A673 (cell line): ENCODE measurements around the gene MVP. TPM values are rescaled to one million over a fixed set of nuclear protein-coding genes. Genes with fewer than 3 reads are reported as not detected.

Source experiments
- BruUV-seq: library from RNA; stranded (reverse); fragments of 400-500 nt; replicated peaks from 2 replicates; lab custom pipeline; 2021; lab: Mats Ljungman, UMichigan
- CTCF ChIA-PET: fragments of 300-600 bp; sonication (Branson Sonifier 250); formaldehyde crosslinking; loops from one replicate; lab custom pipeline; 2022; ENCODE audit warnings: antibody characterized with exemption; lab: Charles Lee
- POLR2A ChIA-PET: fragments of 300-600 bp; sonication (Branson Sonifier 250); formaldehyde crosslinking; loops from one replicate; lab custom pipeline; 2022; ENCODE audit warnings: antibody characterized with exemption; ENCODE audit not compliant: low non-redundant PET; lab: Charles Lee
- DNase-seq: peaks from one replicate; pipeline ENCODE4 v3.0.0-alpha.2; 2015; ENCODE audit warnings: low spot score
- H3K27ac ChIP-seq: fragments of 200-600 bp; sonication (generic); 2 replicates; pipeline ENCODE4 v1.5.1; 2016; ENCODE audit warnings: mixed run types, low read depth, mild to moderate bottlenecking, mixed read lengths, antibody characterized with exemption, low read length; ENCODE audit not compliant: poor library complexity, severe bottlenecking
- H3K27me3 ChIP-seq: fragments of 200-600 bp; sonication (generic); replicated peaks from 2 replicates; pipeline ENCODE4 v1.6.1; 2017; ENCODE audit warnings: mixed run types, low read depth, mild to moderate bottlenecking, mixed read lengths, antibody characterized with exemption, low read length; ENCODE audit not compliant: insufficient read depth, poor library complexity
- H3K36me3 ChIP-seq: fragments of 200-600 bp; sonication (generic); 2 replicates; pipeline ENCODE4 v1.6.1; 2016; ENCODE audit warnings: mixed run types, mild to moderate bottlenecking, mixed read lengths, antibody characterized with exemption, low read length; ENCODE audit not compliant: insufficient read depth, poor library complexity, severe bottlenecking
- H3K4me1 ChIP-seq: fragments of 200-600 bp; sonication (generic); 2 replicates; pipeline ENCODE4 v1.6.1; 2017; ENCODE audit warnings: mixed run types, mild to moderate bottlenecking, mixed read lengths, antibody characterized with exemption, low read length; ENCODE audit not compliant: insufficient read depth, poor library complexity, severe bottlenecking
- H3K4me3 ChIP-seq: fragments of 200-600 bp; sonication (generic); 2 replicates; pipeline ENCODE4 v1.5.1; 2016; ENCODE audit warnings: low read depth, mixed run types, mild to moderate bottlenecking, mixed read lengths, low read length; ENCODE audit not compliant: poor library complexity, severe bottlenecking
- H3K9me3 ChIP-seq: fragments of 200-600 bp; sonication (generic); 2 replicates; pipeline ENCODE4 v1.6.1; 2016; ENCODE audit warnings: mixed run types, low read depth, mild to moderate bottlenecking, mixed read lengths, antibody characterized with exemption, low read length; ENCODE audit not compliant: poor library complexity, severe bottlenecking
- CTCF ChIP-seq: fragments of 300-800, 200-600 bp; sonication (generic); conservative IDR thresholded peaks from 2 replicates; pipeline ENCODE4 v1.5.1; 2017; ENCODE audit warnings: low read depth, mild to moderate bottlenecking, antibody characterized with exemption, low read length, moderate library complexity, mixed read lengths
- EZH2 ChIP-seq: fragments of 200-600 bp; sonication (generic); IDR thresholded peaks from 2 replicates; pipeline ENCODE4 v1.6.1; 2017; ENCODE audit warnings: borderline replicate concordance, low read depth, mild to moderate bottlenecking, mixed read lengths, antibody characterized with exemption, low read length; ENCODE audit not compliant: poor library complexity, severe bottlenecking
- intact Hi-C: fragments of 100-400 bp; cut with micrococcal nuclease; formaldehyde crosslinking; loops from one replicate; pipeline ENCODE4 v1.10.0; 2022; ENCODE audit not compliant: unreplicated experiment
- total RNA-seq: library from RNA; stranded (reverse); gene quantifications from 2 replicates; pipeline ENCODE4 v1.2.3, GENCODE V29; 2021

MVP gene
- total RNA-seq, 1 experiment from 2014 or later = 5.6 TPM

- intact Hi-C loops = loop anchor here (10.0 kb wide), 1 partner anchor 45 kb away; the partner anchor contains the start of gene CDIPT
Measured at GRCh38 chr16:29819506-29819905, 756 bp upstream of the MVP start.

DNA sequence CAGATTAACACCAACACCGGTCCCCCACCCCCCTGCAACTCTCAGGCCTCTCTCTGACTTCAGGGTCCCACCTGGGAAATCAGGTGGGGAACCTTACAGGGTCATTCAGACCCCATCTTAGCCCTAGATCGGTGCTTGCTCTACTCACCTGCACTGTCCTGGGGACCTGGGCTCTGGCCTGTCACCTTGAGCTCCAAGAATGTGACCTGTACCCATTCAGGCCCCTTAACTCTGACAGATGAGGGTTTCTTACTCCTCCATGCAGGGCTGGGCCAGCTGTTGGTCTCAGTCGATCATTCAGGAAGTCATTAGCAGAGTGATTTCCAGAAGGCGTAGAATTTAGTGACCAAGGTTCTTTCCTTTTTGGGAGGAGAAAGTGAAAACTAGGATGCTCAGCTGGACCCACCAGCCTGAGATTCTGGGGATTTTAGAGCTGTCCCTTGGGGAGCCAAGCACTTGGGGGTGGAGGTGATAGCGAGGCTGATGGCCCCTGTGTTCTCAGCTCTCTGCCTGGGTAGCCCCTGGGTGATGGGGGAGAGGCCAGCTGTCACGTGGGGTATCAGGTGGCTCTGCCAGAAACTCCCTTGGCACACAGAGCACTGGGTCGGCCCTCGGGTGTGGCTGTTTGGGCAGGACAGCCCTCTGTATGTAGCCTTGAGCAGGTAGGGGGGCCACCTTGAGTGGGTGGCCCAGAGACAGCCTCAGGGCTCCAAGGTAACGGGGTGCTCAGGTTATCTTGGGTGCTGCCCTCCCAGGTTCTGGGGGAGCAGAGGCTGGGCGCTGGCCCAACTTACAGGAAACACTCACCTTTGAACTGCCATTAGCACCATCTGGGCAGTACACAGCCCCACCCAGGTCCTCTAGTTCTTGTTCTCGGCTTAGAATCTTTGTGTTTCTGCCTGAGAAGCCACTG, 724 bp downstream of the MVP start:
- Histone ChIP-seq H3K4me3 (peak overlapping the region; percentile 31), H3K4me1 (peaks cover 47% of the 10 kb centered on the region), H3K9me3 (no peaks in the 10 kb centered on the region), H3K27me3 (no peaks in the 10 kb centered on the region), H3K36me3 (peaks cover 22% of the 10 kb centered on the region), H3K27ac (peak overlapping the region; percentile 39)
- ChIA-PET CTCF (interaction anchor here (1.0 to 1.4 kb wide), 2 partner anchors 27 to 28 kb away, joined by 3 to 4 read pairs; no protein-coding TSS in a partner anchor), POLR2A (no interaction called here)
- no peak for DNase-seq
- intact Hi-C loops = no loop called here
- no TSS peak for BruUV-seq
- TF ChIP-seq CTCF (no peak), EZH2 (no peak)

More at GRCh38 chr16:29819506-29819905, 756 bp upstream of the MVP start:
- peak overlapping the region; percentile 31 for H3K4me3 ChIP-seq
- BruUV-seq = no TSS peak
- no peak overlapping the region for H3K27ac ChIP-seq
- POLR2A ChIA-PET = no interaction called here
- CTCF ChIA-PET = no interaction called here
- DNase-seq = no peak
- H3K9me3 ChIP-seq = no peaks in the 10 kb centered on the region
- H3K36me3 ChIP-seq = peaks cover 22% of the 10 kb centered on the region
- TF ChIP-seq EZH2 (no peak), CTCF (peak; percentile 36)
- peaks cover 49% of the 10 kb centered on the region for H3K4me1 ChIP-seq
- H3K27me3 ChIP-seq = no peaks in the 10 kb centered on the region

DNA sequence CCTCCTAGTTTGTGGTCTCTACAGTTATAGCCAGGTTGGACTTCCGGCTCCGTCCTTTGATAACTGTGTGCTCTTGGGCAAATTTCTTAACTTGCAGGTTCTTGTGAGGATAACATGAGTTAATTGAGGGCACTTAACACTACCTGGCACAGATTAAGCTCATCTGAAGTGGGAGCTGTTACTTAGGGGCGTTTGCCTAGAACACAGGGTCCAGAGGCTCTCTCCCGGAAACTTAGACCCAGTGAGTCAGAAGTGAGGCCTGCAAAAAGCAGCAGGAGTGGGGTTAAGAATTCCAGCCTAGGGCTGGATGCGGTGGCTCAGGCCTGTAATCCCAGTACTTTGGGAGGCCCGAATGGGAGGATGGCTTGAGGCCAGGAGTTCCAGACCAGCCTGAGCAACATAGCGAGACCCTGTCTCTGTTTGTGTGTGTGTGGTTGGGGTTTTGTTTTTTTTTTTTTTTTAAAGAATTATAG, 1.4 kb downstream of the MVP start:
- H3K36me3 ChIP-seq = peaks cover 22% of the 10 kb centered on the region
- H3K9me3 ChIP-seq = no peaks in the 10 kb centered on the region
- peak overlapping the region; percentile 21 for H3K27ac ChIP-seq
- H3K27me3 ChIP-seq = no peaks in the 10 kb centered on the region
- TF ChIP-seq CTCF (no peak), EZH2 (no peak)
- DNase-seq = no peak
- peaks cover 47% of the 10 kb centered on the region for H3K4me1 ChIP-seq
- intact Hi-C loops = no loop called here
- H3K4me3 ChIP-seq = no peak overlapping the region
- ChIA-PET POLR2A (interaction anchor here (0.6 kb wide), 1 partner anchor 118 kb away, joined by 7 read pairs; no protein-coding TSS in a partner anchor), CTCF (interaction anchor here (1.4 kb wide), 1 partner anchor 27 kb away, joined by 4 read pairs; no protein-coding TSS in a partner anchor)
- no TSS peak for BruUV-seq
